SJSA1 (cell line): ENCODE measurements around the gene ADAMTS9. TPM values are rescaled to one million over a fixed set of nuclear protein-coding genes. Genes with fewer than 3 reads are reported as not detected.

Experiments
- DNase-seq, 2 experiments: peaks; one replicate each; pipeline ENCODE4 v3.0.0-alpha.2; 2015 to 2020; ENCODE audit warnings: low spot score in 2 of 2, low read depth in 1 of 2
- H3K27ac ChIP-seq: fragments of 250-450 bp; sonication (Bioruptor Pico); 2 replicates; pipeline ENCODE4 v1.5.1; 2020; ENCODE audit warnings: mild to moderate bottlenecking, moderate library complexity
- H3K27me3 ChIP-seq: fragments of 250-450 bp; sonication (Bioruptor Pico); replicated peaks from 2 replicates; pipeline ENCODE4 v1.5.1; 2020; ENCODE audit warnings: mild to moderate bottlenecking, moderate library complexity
- H3K36me3 ChIP-seq: fragments of 250-450 bp; sonication (Bioruptor Pico); 2 replicates; pipeline ENCODE4 v1.5.1; 2020; ENCODE audit warnings: mild to moderate bottlenecking
- H3K4me1 ChIP-seq: fragments of 250-450 bp; sonication (Bioruptor Pico); replicated peaks from 2 replicates; pipeline ENCODE4 v1.6.1; 2021; ENCODE audit warnings: mild to moderate bottlenecking
- H3K4me3 ChIP-seq: fragments of 250-450 bp; sonication (Bioruptor Pico); 2 replicates; pipeline ENCODE4 v1.5.1; 2020; ENCODE audit warnings: mild to moderate bottlenecking
- H3K9me3 ChIP-seq: fragments of 250-450 bp; sonication (Bioruptor Pico); replicated peaks from 2 replicates; pipeline ENCODE4 v1.5.1; 2020; ENCODE audit warnings: mild to moderate bottlenecking
- total RNA-seq: library from RNA; depleted of rRNA; stranded (reverse); fragments of >200 nt; shearing (Covaris generic); gene quantifications from 2 replicates; pipeline ENCODE4 v1.2.3, GENCODE V29; 2014

ADAMTS9 gene
- total RNA-seq, 1 experiment from 2014 or later: 5.6 TPM

DNA sequence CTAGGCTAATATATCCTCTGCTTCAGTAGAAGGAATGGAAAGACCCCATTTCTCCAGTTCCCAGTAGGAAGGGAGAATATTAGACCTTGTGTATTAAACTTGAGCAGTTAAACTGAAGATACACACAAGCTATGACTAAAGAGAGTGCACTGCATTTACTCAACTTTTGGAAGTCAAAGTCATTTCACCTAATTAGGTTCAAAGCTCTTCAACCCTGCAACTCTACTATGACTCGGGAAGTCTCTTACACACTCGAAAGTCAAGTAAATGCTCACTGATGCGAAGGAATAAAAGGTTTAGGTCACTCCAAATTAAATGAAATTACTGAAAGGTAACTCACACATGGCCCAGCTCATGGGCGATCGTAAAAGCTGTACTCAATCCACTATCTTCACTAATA is 33.8 kb downstream of the ADAMTS9 start:
- Histone ChIP-seq H3K4me1 (peaks cover 27% of the 10 kb centered on the region), H3K27me3 (no peaks in the 10 kb centered on the region), H3K27ac (no peak overlapping the region), H3K4me3 (no peak overlapping the region), H3K9me3 (no peaks in the 10 kb centered on the region), H3K36me3 (no peaks in the 10 kb centered on the region)
- no peak for DNase-seq

DNA sequence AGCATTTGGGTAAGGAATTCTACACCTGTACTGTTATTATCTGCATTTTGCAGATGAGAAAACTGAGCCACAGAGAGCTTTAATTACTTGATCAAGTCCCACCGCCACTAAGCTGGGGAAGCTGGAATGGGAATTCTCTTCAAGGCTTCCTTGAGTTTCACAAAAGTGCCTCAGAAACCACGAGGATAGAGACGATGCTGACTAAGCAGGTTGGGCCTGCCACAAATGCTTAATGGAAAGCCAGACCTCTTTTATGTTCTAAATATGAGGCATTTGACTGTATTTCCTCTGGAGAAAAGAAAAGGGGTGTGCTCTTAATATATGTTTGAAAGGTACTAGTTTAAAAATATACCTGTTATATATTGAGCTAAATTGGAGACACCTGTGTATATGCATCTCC is 34.7 kb downstream of the ADAMTS9 start:
- Histone ChIP-seq H3K4me1 (peaks cover 27% of the 10 kb centered on the region), H3K9me3 (no peaks in the 10 kb centered on the region), H3K4me3 (no peak overlapping the region), H3K27ac (no peak overlapping the region), H3K36me3 (no peaks in the 10 kb centered on the region), H3K27me3 (no peaks in the 10 kb centered on the region)
- no peak for DNase-seq

DNA sequence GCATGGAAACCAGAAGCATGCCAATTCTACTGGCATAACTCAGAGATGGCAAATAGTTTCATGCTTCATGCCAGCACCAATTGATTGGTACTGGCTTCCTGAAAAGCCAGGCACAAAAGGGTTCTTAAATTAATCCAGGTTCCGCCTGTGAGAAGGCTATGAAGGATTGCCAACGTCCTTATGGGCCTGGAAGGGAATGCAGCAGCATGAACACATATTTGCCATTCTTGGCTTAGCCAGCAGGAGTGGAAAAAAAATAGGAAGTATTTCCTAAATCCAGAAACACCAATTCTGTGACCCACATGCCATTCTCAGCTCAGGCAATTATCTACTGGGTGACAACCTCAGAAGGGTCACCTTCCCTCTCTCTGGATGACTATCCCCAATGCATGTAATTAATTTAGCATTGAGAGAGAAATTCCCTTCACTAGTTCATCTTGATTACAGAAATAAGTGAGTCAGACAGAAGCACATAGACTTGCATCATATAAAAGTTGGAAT is 36.0 kb downstream of the ADAMTS9 start:
- Histone ChIP-seq H3K4me1 (peaks cover 27% of the 10 kb centered on the region), H3K27ac (no peak overlapping the region; the same call in 1 of the 2 replicates), H3K36me3 (no peaks in the 10 kb centered on the region), H3K4me3 (no peak overlapping the region), H3K9me3 (no peaks in the 10 kb centered on the region), H3K27me3 (no peaks in the 10 kb centered on the region)
- DNase-seq: no peak

DNA sequence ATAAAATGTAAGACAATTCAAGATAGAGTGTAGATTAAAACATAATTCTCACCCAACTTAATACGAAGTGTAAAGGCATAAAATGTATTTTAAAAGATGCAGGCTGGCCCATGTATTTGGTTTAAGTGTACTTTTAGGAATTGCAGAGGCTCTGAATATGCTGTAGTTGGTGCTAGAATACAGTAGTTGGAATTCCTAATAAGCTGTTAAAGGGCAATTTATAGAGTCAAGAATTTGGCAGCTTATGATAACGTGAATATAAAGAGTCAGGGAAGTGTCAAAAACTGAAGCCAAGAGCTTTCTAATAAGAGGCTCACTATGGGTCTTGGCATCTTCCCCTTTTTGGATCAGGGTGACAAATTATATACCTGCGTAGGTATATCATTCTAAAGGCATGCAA is 36.5 kb downstream of the ADAMTS9 start:
- Histone ChIP-seq H3K9me3 (no peaks in the 10 kb centered on the region), H3K4me1 (peaks cover 27% of the 10 kb centered on the region), H3K36me3 (no peaks in the 10 kb centered on the region), H3K27ac (peak overlapping the region; percentile 82), H3K4me3 (no peak overlapping the region), H3K27me3 (no peaks in the 10 kb centered on the region)
- DNase-seq: no peak

DNA sequence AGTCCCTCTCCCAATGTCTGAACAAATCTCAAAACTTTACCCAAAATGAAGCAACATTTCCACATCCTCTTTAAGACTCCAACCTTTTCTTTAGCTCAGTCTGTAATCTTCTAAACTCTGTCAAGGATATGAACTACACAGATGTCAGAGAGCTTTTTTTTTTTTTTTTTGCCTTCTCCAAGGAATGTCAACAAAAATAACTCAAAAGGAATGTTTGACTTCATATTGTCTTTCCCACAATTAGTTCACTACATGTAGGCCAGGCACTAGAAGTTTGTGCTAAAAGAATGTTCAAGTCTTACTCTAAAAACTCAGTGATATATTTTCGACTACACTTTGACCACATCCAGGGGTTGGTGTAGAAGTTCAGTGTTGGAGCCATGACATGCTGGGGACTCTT is 37.1 kb downstream of the ADAMTS9 start:
- peak overlapping the region; percentile 82 for H3K27ac ChIP-seq
- DNase-seq: peak in 1 of 2 experiments; percentile 72
- peaks cover 31% of the 10 kb centered on the region for H3K4me1 ChIP-seq
- H3K27me3 ChIP-seq: no peaks in the 10 kb centered on the region
- no peak overlapping the region for H3K4me3 ChIP-seq
- no peaks in the 10 kb centered on the region for H3K9me3 ChIP-seq
- H3K36me3 ChIP-seq: no peaks in the 10 kb centered on the region

DNA sequence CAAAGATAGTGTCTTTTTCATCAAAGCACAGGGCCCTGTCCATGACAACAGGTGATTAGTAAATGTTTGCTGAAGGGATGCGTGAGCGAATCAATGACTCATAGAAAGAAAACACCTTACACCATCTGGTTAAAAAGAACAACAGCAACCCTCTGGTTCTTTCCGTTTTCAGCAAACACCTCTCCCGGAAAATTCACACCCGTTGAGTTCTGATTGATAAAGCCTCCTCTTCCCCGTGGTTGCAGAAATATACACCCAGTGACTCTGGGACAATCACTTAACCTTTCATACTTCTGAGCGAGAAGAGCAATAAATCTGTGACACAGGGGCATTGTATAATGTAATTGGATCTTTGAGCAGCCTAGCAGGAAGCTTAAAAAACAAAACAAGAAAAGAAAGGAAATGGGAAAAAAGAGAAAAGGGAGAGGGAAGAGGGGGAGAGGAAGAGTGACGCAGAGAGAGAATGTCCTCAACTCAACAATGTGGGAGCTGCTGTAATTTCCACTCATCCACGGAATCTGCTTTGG is 37.6 kb downstream of the ADAMTS9 start:
- Histone ChIP-seq H3K9me3 (no peaks in the 10 kb centered on the region), H3K4me3 (no peak overlapping the region), H3K4me1 (peaks cover 33% of the 10 kb centered on the region), H3K27me3 (no peaks in the 10 kb centered on the region), H3K36me3 (no peaks in the 10 kb centered on the region), H3K27ac (peak overlapping the region; percentile 82)
- no peak for DNase-seq

DNA sequence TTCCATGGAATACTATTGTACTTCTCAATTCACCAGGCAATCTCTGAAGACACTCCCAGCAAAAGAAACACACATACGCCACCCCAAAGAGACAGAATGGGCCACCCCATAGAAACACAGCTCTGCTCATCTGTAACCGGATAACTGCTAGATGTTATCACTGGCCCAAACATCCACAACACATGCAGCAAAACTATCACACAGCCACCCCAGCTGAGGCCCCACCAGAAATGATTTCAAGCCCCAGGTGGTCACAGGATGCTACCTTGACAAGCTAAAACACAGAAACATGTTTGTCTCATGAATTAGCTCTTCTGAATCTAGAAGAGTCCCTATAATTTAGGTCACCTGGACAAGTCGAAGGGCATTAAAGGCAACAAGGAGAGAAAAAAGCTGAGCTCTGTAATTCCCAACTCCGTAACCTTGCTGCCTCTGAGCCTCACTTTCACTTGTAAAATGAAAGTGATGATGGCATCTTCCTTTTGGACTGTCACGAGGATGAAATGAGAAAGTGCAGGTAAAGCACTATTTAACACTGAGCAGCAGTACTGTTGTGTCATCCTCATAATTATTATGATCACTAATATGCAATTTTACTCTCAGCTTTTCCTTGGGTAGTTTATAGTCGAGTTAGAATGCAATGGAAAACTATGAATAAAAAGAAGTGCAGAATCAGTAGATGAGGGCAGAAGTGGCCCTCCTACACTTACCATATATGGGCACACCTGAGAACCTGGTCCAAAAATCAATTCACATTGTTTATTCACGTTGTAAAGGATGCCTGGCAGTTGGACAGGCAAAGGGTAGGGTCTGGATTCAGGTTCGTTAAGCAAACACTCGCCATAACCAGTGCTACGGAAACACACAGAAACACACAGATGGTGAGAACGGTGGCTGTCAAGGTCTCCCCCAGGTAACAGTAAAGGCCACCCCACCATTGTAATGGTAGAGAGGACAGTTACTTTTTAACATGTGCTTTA is 38.6 kb downstream of the ADAMTS9 start:
- H3K27ac ChIP-seq: no peak overlapping the region
- no peaks in the 10 kb centered on the region for H3K27me3 ChIP-seq
- H3K4me1 ChIP-seq: peaks cover 33% of the 10 kb centered on the region
- H3K36me3 ChIP-seq: no peaks in the 10 kb centered on the region
- H3K9me3 ChIP-seq: no peaks in the 10 kb centered on the region
- no peak overlapping the region for H3K4me3 ChIP-seq
- DNase-seq: no peak

DNA sequence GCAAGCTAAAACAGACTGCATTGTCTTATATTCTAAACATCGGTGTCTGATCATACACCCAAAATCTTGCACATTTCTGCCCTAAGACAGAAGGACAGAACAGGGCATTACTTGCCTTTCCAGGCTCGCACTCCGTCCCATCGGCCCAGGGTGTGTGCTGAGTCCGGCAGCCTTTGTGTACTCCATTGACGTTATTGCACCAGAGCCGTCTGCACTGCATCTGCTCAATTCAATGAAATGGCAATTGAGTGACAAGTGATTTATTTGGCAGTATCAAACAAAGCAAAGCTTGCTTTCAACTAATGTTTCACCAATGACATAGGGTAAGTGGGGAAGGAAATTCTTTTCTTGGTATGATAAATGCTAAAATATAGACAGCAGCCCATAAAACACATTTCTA is 40.0 kb downstream of the ADAMTS9 start:
- Histone ChIP-seq H3K4me1 (peaks cover 33% of the 10 kb centered on the region), H3K36me3 (no peaks in the 10 kb centered on the region), H3K4me3 (no peak overlapping the region), H3K27ac (no peak overlapping the region), H3K27me3 (no peaks in the 10 kb centered on the region), H3K9me3 (no peaks in the 10 kb centered on the region)
- no peak for DNase-seq

DNA sequence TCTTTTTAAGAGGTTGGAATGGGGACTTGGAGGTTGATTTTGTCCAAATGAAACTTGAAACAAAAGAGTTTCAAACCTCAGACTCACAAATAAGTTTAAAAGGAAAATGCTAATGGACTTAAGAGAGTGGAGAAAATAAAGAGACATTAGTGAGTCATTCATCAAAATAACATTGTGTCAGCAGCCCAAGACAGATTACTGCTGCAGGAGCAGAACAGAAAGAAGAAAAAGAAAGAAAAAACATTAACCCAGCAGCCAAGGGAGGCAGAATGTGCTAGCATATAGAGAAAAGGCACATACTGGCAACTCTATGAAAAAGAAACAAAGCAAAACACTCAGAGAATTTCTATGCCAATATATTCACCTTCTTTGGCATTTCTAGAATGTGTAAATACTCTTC is 42.6 kb downstream of the ADAMTS9 start:
- H3K9me3 ChIP-seq: no peaks in the 10 kb centered on the region
- H3K4me3 ChIP-seq: no peak overlapping the region
- peaks cover 15% of the 10 kb centered on the region for H3K4me1 ChIP-seq
- DNase-seq: peak in 1 of 2 experiments; percentile 29
- no peak overlapping the region for H3K27ac ChIP-seq
- no peaks in the 10 kb centered on the region for H3K27me3 ChIP-seq
- H3K36me3 ChIP-seq: no peaks in the 10 kb centered on the region

DNA sequence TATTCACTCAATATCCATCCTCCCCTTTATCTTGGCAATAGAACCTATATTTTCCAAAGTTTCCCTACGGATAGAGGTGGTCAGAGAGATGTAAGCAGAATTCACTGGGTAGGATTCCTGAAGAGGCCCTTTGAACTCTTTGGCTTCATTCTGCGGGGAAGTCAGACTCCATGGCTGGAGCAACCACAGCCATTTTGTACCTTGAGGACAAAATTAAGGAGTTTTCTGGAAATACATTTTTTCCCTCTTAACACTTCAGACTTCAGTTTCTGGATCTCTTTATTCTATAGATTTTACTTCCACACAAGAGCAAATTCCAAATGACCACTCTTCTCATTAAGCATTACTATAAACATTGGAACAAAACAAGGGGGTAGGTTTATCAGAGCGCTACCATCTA is 43.3 kb downstream of the ADAMTS9 start:
- DNase-seq: no peak
- no peak overlapping the region for H3K27ac ChIP-seq
- no peaks in the 10 kb centered on the region for H3K27me3 ChIP-seq
- no peak overlapping the region for H3K4me3 ChIP-seq
- H3K9me3 ChIP-seq: no peaks in the 10 kb centered on the region
- peaks cover 8% of the 10 kb centered on the region for H3K4me1 ChIP-seq
- H3K36me3 ChIP-seq: no peaks in the 10 kb centered on the region

DNA sequence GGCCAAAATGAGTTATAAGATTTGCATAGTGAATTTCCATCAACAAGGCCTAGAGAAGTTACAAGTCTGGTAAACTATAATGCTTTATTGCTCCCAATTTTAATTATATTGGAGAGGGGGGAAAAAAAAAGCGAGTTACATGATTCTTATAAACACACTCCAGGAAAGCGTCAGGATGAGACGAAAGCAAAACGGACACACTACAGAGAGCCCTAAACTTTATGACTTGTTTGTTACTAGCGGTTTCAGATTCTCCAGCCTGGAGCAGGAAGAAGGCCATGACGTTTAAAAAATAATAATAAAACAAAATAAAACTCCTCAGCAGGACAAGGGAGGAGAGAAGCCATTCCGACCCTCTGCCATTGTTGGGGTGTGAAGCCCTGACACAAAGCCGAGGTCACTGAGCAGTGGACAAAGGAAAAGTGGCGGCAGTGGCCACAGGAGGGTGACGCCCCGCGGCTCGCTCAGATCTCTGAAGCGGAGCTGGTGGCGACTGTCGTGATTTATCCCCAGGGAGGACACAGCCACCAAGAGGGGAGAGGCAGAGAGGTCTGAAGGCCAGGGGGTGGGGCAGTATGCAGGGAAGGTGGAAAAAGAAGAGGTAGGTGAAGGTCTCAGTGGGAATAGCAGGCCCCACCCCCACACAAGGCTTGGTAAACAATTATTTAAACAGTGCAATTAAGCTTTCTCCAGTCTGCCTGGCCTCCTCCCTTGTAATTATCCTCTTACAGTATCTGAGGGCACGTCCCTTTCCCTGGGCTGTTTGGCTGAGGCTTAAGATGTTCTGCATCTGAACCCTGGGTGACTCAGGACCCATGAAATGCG is 45.3 kb downstream of the ADAMTS9 start:
- Histone ChIP-seq H3K4me3 (no peak overlapping the region), H3K4me1 (peaks cover 6% of the 10 kb centered on the region), H3K27ac (no peak overlapping the region), H3K36me3 (no peaks in the 10 kb centered on the region), H3K27me3 (no peaks in the 10 kb centered on the region), H3K9me3 (no peaks in the 10 kb centered on the region)
- no peak for DNase-seq

DNA sequence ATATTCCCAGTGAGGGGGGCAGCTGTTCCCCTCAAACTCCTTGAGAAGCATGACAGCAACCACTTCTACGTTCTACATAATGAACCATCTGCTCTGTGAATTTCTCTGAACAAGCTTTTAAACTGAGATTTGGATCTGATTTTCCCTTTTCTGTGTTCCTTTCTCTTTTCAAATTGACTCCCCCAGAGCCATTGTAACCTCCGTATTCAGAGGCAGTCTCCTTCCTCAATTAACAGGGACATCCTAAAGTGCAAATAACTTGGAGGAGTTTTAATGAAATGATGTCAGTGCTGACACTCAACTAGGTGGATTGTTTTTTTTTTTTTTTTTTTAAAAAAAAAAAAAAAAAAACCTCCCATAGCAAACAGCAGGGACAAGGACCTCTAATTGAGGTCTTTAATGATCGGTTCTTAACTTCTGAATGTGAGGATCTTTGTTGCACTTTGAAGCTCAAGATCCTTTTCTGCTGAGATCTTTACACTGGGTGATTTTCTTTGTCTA is 48.8 kb downstream of the ADAMTS9 start:
- H3K36me3 ChIP-seq: no peaks in the 10 kb centered on the region
- H3K27ac ChIP-seq: no peak overlapping the region
- DNase-seq: no peak
- H3K4me1 ChIP-seq: no peaks in the 10 kb centered on the region
- no peak overlapping the region for H3K4me3 ChIP-seq
- H3K27me3 ChIP-seq: no peaks in the 10 kb centered on the region
- no peaks in the 10 kb centered on the region for H3K9me3 ChIP-seq

DNA sequence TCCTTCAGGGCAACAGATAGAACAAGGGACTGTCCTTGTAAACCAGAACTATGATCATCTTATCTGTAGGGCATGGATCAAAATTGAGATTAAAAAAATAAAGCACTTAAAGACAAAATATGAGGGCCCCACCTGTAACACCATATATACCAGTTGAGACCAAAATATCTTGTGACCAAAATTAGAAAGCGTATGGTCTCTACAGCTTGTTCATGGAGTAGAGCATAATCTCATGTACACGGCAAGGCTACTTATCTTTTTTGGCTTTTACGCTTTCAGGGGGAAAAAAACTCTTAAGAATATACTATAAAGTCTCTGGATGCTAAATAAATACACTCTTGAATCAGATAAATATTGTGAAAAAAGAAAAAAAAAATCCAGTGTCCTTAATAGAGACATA is 49.3 kb downstream of the ADAMTS9 start:
- H3K27me3 ChIP-seq: no peaks in the 10 kb centered on the region
- no peak overlapping the region for H3K4me3 ChIP-seq
- no peaks in the 10 kb centered on the region for H3K4me1 ChIP-seq
- DNase-seq: no peak
- H3K27ac ChIP-seq: no peak overlapping the region
- H3K9me3 ChIP-seq: no peaks in the 10 kb centered on the region
- H3K36me3 ChIP-seq: no peaks in the 10 kb centered on the region
